HepG2 (cell line): ENCODE measurements around the gene KLC4. TPM values are rescaled to one million over a fixed set of nuclear protein-coding genes. Genes with fewer than 3 reads are reported as not detected.
A peak's percentile ranks its signal among the peaks of the same experiment; 100 is the strongest.

ENCODE experiments used
- HBP1 ChIP-seq: IDR thresholded peaks from 2 replicates; pipeline ENCODE4 v1.6.1; 2016; ENCODE audit warnings: low read depth, control low read depth
- HMGXB3 ChIP-seq: sonication (generic); formaldehyde crosslinking; IDR thresholded peaks from 2 replicates; pipeline ENCODE4 v1.4.0; 2020; ENCODE audit warnings: missing genetic modification reagents, borderline replicate concordance
- HNF1A ChIP-seq, 2 experiments: sonication (generic) in 1 of 2; formaldehyde crosslinking in 1 of 2; IDR thresholded peaks; 2 replicates each; pipeline versions ENCODE4 v1.4.0 to v1.6.1; 2016 to 2020; ENCODE audit warnings: borderline replicate concordance in 1 of 2, low read depth in 1 of 2, mild to moderate bottlenecking in 1 of 2, missing genetic modification reagents in 1 of 2
- MAX ChIP-seq: IDR thresholded peaks from 2 replicates; pipeline ENCODE4 v1.6.1; 2012; ENCODE audit warnings: inconsistent platforms
- PAX8 ChIP-seq: sonication (generic); formaldehyde crosslinking; IDR thresholded peaks from 2 replicates; pipeline ENCODE4 v1.8.0; 2022; ENCODE audit warnings: mild to moderate bottlenecking, missing genetic modification reagents, borderline replicate concordance
- RBFOX2 ChIP-seq: fragments of 200-400 bp; formaldehyde crosslinking; IDR thresholded peaks from 2 replicates; pipeline ENCODE4 v1.6.1; 2017; ENCODE audit warnings: low read depth, mild to moderate bottlenecking, low read length
- RBM39 ChIP-seq: fragments of 200-400 bp; formaldehyde crosslinking; IDR thresholded peaks from one replicate; pipeline ENCODE4 v1.6.1; 2018; ENCODE audit warnings: antibody characterized with exemption, mild to moderate bottlenecking, low read depth, low read length; ENCODE audit not compliant: poor library complexity, severe bottlenecking
- SKI ChIP-seq: fragments of 450-650 bp; IDR thresholded peaks from one replicate; pipeline ENCODE4 v1.6.1; 2018; ENCODE audit warnings: mild to moderate bottlenecking; ENCODE audit not compliant: partially characterized antibody
- ZHX2 ChIP-seq, 2 experiments: sonication (generic) in 1 of 2; formaldehyde crosslinking in 1 of 2; IDR thresholded peaks; 2 replicates each; pipeline versions ENCODE4 v1.6.1 to v1.9.0; 2014 to 2022; ENCODE audit warnings: antibody characterized with exemption in 1 of 2, borderline replicate concordance in 1 of 2, inconsistent platforms in 1 of 2, low read depth in 1 of 2, missing genetic modification reagents in 1 of 2
- polyA plus RNA-seq, 8 experiments: library from polyadenylated mRNA; depleted of rRNA in 3 of 8; stranded (reverse) in 7 of 8; unstranded in 1 of 8; fragments of >200 nt; fragmentation: Illumina TruSeq in 4 of 8; extraction: Trizol in 4 of 8; gene quantifications; 2 replicates each; pipeline versions ENCODE4 v1.2.1 to v1.2.3, GENCODE V29; 2011 to 2016; ENCODE audit warnings: low read depth in 4 of 8, missing spikeins in 1 of 8, mixed read lengths in 1 of 8; ENCODE audit not compliant: insufficient read depth in 1 of 8
- total RNA-seq, 5 experiments: library from RNA; depleted of rRNA; stranded (reverse); fragments of >200 nt; fragmentation: Illumina TruSeq; extraction: Trizol; gene quantifications; 2 replicates each; pipeline ENCODE4 v1.2.3, GENCODE V29; 2016; ENCODE audit warnings: low read depth in 1 of 5

KLC4 gene
- total and polyA plus RNA-seq, 2 of the 13 experiments (the other 11 are each of a cell fraction or from before 2014, with no cell fraction given), result 45.4 to 70.4 TPM

GRCh38 chr6:43076464-43077332, 17.3 kb downstream of the KLC4 start (continued):
- peak; percentile 38; the same call in 1 of the 2 replicates for TF ChIP-seq MAX
- TF ChIP-seq PAX8 (CRISPR knock-in tag), result 0 out of 2 replicates have a peak, but pooled peaks have one; percentile 39
- TF ChIP-seq RBM39, result peak; percentile 37
- TF ChIP-seq RBFOX2, result peak; percentile 76
- no peak for TF ChIP-seq HNF1A (IDR thresholded peaks at IDR 0.05; ENCODE audit: low read depth)
- TF ChIP-seq HNF1A (CRISPR knock-in tag; IDR thresholded peaks at IDR 0.05; ENCODE audit: borderline replicate concordance), result 0 out of 2 replicates have a peak, but pooled peaks have one; percentile 15
- TF ChIP-seq HMGXB3, result no peak
- TF ChIP-seq HBP1 (CRISPR knock-in tag), result no peak
- TF ChIP-seq SKI, result peak; percentile 16
- no peak for TF ChIP-seq ZHX2 (IDR thresholded peaks at IDR 0.05; ENCODE audit: low read depth)
- TF ChIP-seq ZHX2 (CRISPR knock-in tag; IDR thresholded peaks at IDR 0.05; ENCODE audit: borderline replicate concordance), result no peak
